ENCODE measurements around the gene TBL1X. TPM values are rescaled to one million over a fixed set of nuclear protein-coding genes. Genes with fewer than 3 reads are reported as not detected.

Gene TBL1X
- polyA plus RNA-seq, 3 donors, result 12.5 to 19.5 (median 13.8) TPM

DNA sequence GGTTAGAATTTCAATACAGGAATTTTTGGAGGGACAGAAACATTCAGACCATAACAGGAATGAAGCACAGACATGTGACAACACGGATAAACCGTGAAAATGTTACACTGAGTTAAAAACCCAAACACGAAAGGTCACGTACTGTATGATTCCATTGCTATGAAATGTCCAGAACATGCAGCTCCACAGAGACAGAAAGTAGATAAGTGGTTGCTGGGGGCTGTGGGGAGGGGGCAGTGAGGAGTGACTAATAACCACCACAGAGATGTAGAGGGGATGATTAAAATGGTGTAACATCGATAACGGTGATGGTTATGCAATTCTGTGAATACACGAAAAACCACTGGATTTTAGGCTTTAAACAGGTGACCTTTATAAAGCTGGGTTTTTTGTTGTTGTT is 292.5 kb downstream of the TBL1X start:
- Histone ChIP-seq H3K4me3 (replicated peaks in 1 of 3; ENCODE audit: low read depth in 2 of 3, low read length in 3 of 3) (no peak overlapping the region), H3K27ac (ENCODE audit: low read depth in 1 of 2, low read length in 2 of 2) (no peak overlapping the region), H3K9me3 (replicated peaks in 1 of 2; ENCODE audit: control insufficient read depth in 1 of 2, insufficient read depth in 1 of 2, low read length in 2 of 2) (peaks cover 0 to 4% of the 10 kb centered on the region in 2 donors), H3K4me1 (ENCODE audit: control insufficient read depth in 1 of 2, insufficient read depth in 2 of 2, low read length in 2 of 2) (no peaks in the 10 kb centered on the region), H3K27me3 (ENCODE audit: control insufficient read depth in 2 of 2, insufficient read depth in 2 of 2, low read length in 2 of 2) (peaks cover 2 to 13% of the 10 kb centered on the region in 2 donors), H2AFZ (ENCODE audit: insufficient read depth, low read depth, low read length, poor library complexity, severe bottlenecking) (no peak overlapping the region), H3K79me2 (ENCODE audit: insufficient read depth, low read length) (no peaks in the 10 kb centered on the region), H3K9ac (ENCODE audit: insufficient read depth, low read length, poor library complexity, severe bottlenecking) (no peak overlapping the region), H4K20me1 (ENCODE audit: insufficient read depth, low read length) (no peaks in the 10 kb centered on the region), H3K4me2 (replicated peaks; ENCODE audit: extremely low read depth, low read length, poor library complexity, severe bottlenecking) (no peak overlapping the region), H3K36me3 (replicated peaks in 1 of 2; ENCODE audit: control insufficient read depth in 1 of 2, insufficient read depth in 2 of 2, low read length in 2 of 2) (no peaks in the 10 kb centered on the region)
- DNase-seq, result no peak
- no peak overlapping the region for H3K4me3 Mint-ChIP-seq
- TF ChIP-seq, protein P1, sequence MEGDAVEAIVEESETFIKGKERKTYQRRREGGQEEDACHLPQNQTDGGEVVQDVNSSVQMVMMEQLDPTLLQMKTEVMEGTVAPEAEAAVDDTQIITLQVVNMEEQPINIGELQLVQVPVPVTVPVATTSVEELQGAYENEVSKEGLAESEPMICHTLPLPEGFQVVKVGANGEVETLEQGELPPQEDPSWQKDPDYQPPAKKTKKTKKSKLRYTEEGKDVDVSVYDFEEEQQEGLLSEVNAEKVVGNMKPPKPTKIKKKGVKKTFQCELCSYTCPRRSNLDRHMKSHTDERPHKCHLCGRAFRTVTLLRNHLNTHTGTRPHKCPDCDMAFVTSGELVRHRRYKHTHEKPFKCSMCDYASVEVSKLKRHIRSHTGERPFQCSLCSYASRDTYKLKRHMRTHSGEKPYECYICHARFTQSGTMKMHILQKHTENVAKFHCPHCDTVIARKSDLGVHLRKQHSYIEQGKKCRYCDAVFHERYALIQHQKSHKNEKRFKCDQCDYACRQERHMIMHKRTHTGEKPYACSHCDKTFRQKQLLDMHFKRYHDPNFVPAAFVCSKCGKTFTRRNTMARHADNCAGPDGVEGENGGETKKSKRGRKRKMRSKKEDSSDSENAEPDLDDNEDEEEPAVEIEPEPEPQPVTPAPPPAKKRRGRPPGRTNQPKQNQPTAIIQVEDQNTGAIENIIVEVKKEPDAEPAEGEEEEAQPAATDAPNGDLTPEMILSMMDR (IDR thresholded peaks at IDR 0.05), result no peak
- no peaks in the 10 kb centered on the region for H3K4me1 Mint-ChIP-seq
- peaks cover 1 to 13% (median 3%) of the 10 kb centered on the region in 7 donors for H3K9me3 Mint-ChIP-seq
- peaks cover 21 to 43% (median 39%) of the 10 kb centered on the region in 3 donors for H3K27me3 Mint-ChIP-seq (ENCODE audit: low read depth in 3 of 3)
- no peaks in the 10 kb centered on the region for H3K36me3 Mint-ChIP-seq
- WGBS (ENCODE audit: insufficient coverage), result 90% methylated on average over 2 of the region's 7 CpGs
- intact Hi-C loops (cut with micrococcal nuclease), result no loop called here
- H3K27ac Mint-ChIP-seq, result no peak overlapping the region

DNA sequence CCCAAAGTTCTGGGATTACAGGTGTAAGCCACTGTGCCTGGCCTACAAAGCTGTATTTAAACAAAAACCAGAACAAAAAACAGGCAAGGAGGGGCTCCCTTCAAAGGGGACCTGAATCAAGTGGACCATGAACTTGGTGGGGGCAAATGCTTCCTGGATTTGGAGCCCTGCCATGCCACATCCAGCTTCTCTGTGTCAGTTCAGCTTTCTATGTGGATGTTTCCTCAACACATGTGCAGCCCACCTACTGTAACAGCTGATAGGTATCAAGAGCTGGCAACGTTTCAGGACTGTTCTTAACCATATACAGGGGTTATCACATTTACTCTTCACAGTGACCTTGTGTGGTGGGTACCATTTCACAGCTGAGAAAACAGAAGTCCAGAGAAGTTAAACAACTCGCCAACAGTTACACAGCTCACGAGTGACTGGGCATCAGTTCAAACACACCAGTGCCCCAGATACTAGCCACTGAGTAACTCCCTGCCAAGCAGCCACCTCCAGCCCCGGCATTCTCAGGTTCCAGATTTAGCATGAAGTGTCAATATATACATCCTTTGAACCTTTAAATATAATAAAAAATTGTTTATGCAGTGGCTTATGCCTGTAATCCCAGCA is 293.3 kb downstream of the TBL1X start:
- Histone ChIP-seq H4K20me1 (ENCODE audit: insufficient read depth, low read length) (no peaks in the 10 kb centered on the region), H3K79me2 (ENCODE audit: insufficient read depth, low read length) (no peaks in the 10 kb centered on the region), H2AFZ (ENCODE audit: insufficient read depth, low read depth, low read length, poor library complexity, severe bottlenecking) (no peak overlapping the region), H3K4me3 (replicated peaks in 1 of 3; ENCODE audit: low read depth in 2 of 3, low read length in 3 of 3) (no peak overlapping the region), H3K4me1 (ENCODE audit: control insufficient read depth in 1 of 2, insufficient read depth in 2 of 2, low read length in 2 of 2) (no peaks in the 10 kb centered on the region), H3K27ac (ENCODE audit: low read depth in 1 of 2, low read length in 2 of 2) (no peak overlapping the region), H3K9me3 (replicated peaks in 1 of 2; ENCODE audit: control insufficient read depth in 1 of 2, insufficient read depth in 1 of 2, low read length in 2 of 2) (peaks cover 0 to 4% of the 10 kb centered on the region in 2 donors), H3K9ac (ENCODE audit: insufficient read depth, low read length, poor library complexity, severe bottlenecking) (no peak overlapping the region), H3K27me3 (ENCODE audit: control insufficient read depth in 2 of 2, insufficient read depth in 2 of 2, low read length in 2 of 2) (peaks cover 2 to 9% of the 10 kb centered on the region in 2 donors), H3K4me2 (replicated peaks; ENCODE audit: extremely low read depth, low read length, poor library complexity, severe bottlenecking) (no peak overlapping the region), H3K36me3 (replicated peaks in 1 of 2; ENCODE audit: control insufficient read depth in 1 of 2, insufficient read depth in 2 of 2, low read length in 2 of 2) (no peaks in the 10 kb centered on the region)
- Mint-ChIP-seq H3K27me3 (ENCODE audit: low read depth in 3 of 3) (peaks cover 21 to 42% (median 42%) of the 10 kb centered on the region in 3 donors), H3K9me3 (peaks cover 1 to 13% (median 3%) of the 10 kb centered on the region in 7 donors), H3K36me3 (no peaks in the 10 kb centered on the region), H3K27ac (no peak overlapping the region), H3K4me1 (no peaks in the 10 kb centered on the region), H3K4me3 (no peak overlapping the region)
- WGBS (ENCODE audit: insufficient coverage), result no CpG with 5 or more reads among the region's 4 CpGs
- no peak for DNase-seq
- TF ChIP-seq, protein P1 (IDR thresholded peaks at IDR 0.05), result no peak
- intact Hi-C loops (cut with micrococcal nuclease), result no loop called here
